GM23338 (cell line): ENCODE measurements around the gene SLIT1. TPM values are rescaled to one million over a fixed set of nuclear protein-coding genes. Genes with fewer than 3 reads are reported as not detected.

ENCODE experiments used
- ATAC-seq: fragments of 200-7000 bp; cut with Tn5 transposase; 3 replicates; pipeline ENCODE4 v1.9.1; 2020
- DNase-seq: peaks from one replicate; pipeline ENCODE4 v3.0.0-alpha.2; 2015; ENCODE audit warnings: low spot score
- H2AFZ ChIP-seq: fragments of 200-600 bp; sonication (generic); 2 replicates; pipeline ENCODE4 v1.8.0; 2016; ENCODE audit warnings: antibody characterized with exemption, mild to moderate bottlenecking, moderate library complexity
- H3F3A ChIP-seq: fragments of 200-600 bp; sonication (generic); replicated peaks from 2 replicates; pipeline ENCODE4 v1.8.0; 2017; ENCODE audit warnings: antibody characterized with exemption, mixed run types, low read depth
- H3K27ac ChIP-seq: fragments of 200-600 bp; sonication (generic); 2 replicates; pipeline ENCODE4 v1.6.1; 2016; ENCODE audit warnings: low read depth
- H3K27me3 ChIP-seq: fragments of 200-600 bp; sonication (generic); 2 replicates; pipeline ENCODE4 v1.8.0; 2016; ENCODE audit warnings: mild to moderate bottlenecking, mixed run types, moderate library complexity; ENCODE audit not compliant: insufficient read depth
- H3K36me3 ChIP-seq: fragments of 200-600 bp; sonication (generic); 2 replicates; pipeline ENCODE4 v1.8.0; 2016; ENCODE audit warnings: mild to moderate bottlenecking; ENCODE audit not compliant: insufficient read depth
- H3K4me1 ChIP-seq: fragments of 200-600 bp; sonication (generic); 2 replicates; pipeline ENCODE4 v1.8.0; 2016; ENCODE audit warnings: mild to moderate bottlenecking, moderate library complexity; ENCODE audit not compliant: insufficient read depth
- H3K4me2 ChIP-seq: fragments of 200-600 bp; sonication (generic); 2 replicates; pipeline ENCODE4 v1.7.1; 2017; ENCODE audit warnings: mixed run types
- H3K4me3 ChIP-seq: fragments of 200-600 bp; sonication (generic); 2 replicates; pipeline ENCODE4 v1.6.1; 2016; ENCODE audit warnings: mixed run types
- H3K79me2 ChIP-seq: fragments of 200-600 bp; sonication (generic); replicated peaks from 2 replicates; pipeline ENCODE4 v1.8.0; 2017; ENCODE audit warnings: mild to moderate bottlenecking; ENCODE audit not compliant: insufficient read depth
- H3K9me2 ChIP-seq: fragments of 200-600 bp; sonication (generic); 2 replicates; pipeline ENCODE4 v1.8.0; 2017; ENCODE audit not compliant: insufficient read depth
- H4K20me1 ChIP-seq: fragments of 200-600 bp; sonication (generic); replicated peaks from 2 replicates; pipeline ENCODE4 v1.8.0; 2017; ENCODE audit warnings: mild to moderate bottlenecking; ENCODE audit not compliant: insufficient read depth
- H3K27ac Mint-ChIP-seq: 2 replicates; pipeline ENCODE4 v1.8.0; 2020; ENCODE audit warnings: inconsistent platforms, mild to moderate bottlenecking, moderate library complexity, mixed read lengths
- H3K27me3 Mint-ChIP-seq: 3 replicates; pipeline ENCODE4 v1.8.0; 2022; ENCODE audit warnings: low read depth, mild to moderate bottlenecking, moderate library complexity, mixed read lengths, inconsistent platforms; ENCODE audit not compliant: insufficient read depth, poor library complexity
- H3K36me3 Mint-ChIP-seq: 3 replicates; pipeline ENCODE4 v1.8.0; 2021; ENCODE audit warnings: low read depth, mild to moderate bottlenecking, inconsistent platforms, moderate library complexity, mixed read lengths
- H3K4me1 Mint-ChIP-seq: 3 replicates; pipeline ENCODE4 v1.8.0; 2020; ENCODE audit warnings: mild to moderate bottlenecking, inconsistent platforms, mixed read lengths
- H3K4me3 Mint-ChIP-seq: 3 replicates; pipeline ENCODE4 v1.8.0; 2021; ENCODE audit warnings: moderate library complexity, mild to moderate bottlenecking, inconsistent platforms, mixed read lengths
- H3K9me3 Mint-ChIP-seq: 3 replicates; pipeline ENCODE4 v1.8.0; 2020; ENCODE audit warnings: moderate library complexity, mild to moderate bottlenecking, inconsistent platforms, mixed read lengths
- CREB1 ChIP-seq: fragments of 250-450 bp; sonication (Bioruptor Pico); IDR thresholded peaks from 2 replicates; pipeline ENCODE4 v1.5.0; 2020; ENCODE audit warnings: low read depth, mild to moderate bottlenecking, moderate library complexity
- EZH2 ChIP-seq: fragments of 200-600 bp; sonication (generic); IDR thresholded peaks from one replicate; pipeline ENCODE4 v1.8.0; 2017; ENCODE audit warnings: antibody characterized with exemption, mild to moderate bottlenecking, low read depth; ENCODE audit not compliant: unreplicated experiment
- NANOG ChIP-seq: IDR thresholded peaks from 2 replicates; pipeline ENCODE4 v1.6.1; 2016; ENCODE audit warnings: antibody characterized with exemption, borderline replicate concordance
- STAT1 ChIP-seq: IDR thresholded peaks from one replicate; pipeline ENCODE4 v1.6.1; 2016; ENCODE audit warnings: antibody characterized with exemption; ENCODE audit not compliant: unreplicated experiment
- ZNF114 ChIP-seq: fragments of 250-450 bp; sonication (Bioruptor Pico); IDR thresholded peaks from 2 replicates; pipeline ENCODE4 v1.5.0; 2020; ENCODE audit warnings: mild to moderate bottlenecking, moderate library complexity
- polyA plus RNA-seq: library from polyadenylated mRNA; unstranded; fragments of >200 nt; fragmentation: Nextera tagmentation; extraction: Ambion mirVana; gene quantifications from 2 replicates; pipeline ENCODE4 v1.2.1, GENCODE V29; 2016
- total RNA-seq: library from RNA; depleted of rRNA; stranded (reverse); fragments of >200 nt; shearing (Covaris generic); gene quantifications from 2 replicates; pipeline ENCODE4 v1.2.3, GENCODE V29; 2014
- TF ChIP-seq, protein P1 (sequence below): IDR thresholded peaks from 2 replicates; pipeline ENCODE4 v1.6.1; 2016; ENCODE audit warnings: antibody characterized with exemption
- TF ChIP-seq, protein P2 (sequence below): IDR thresholded peaks from one replicate; pipeline ENCODE4 v1.6.1; 2018; ENCODE audit warnings: antibody characterized with exemption; ENCODE audit not compliant: unreplicated experiment
- TF ChIP-seq, protein P3 (sequence below): fragments of 250-450 bp; sonication (Bioruptor Pico); IDR thresholded peaks from 2 replicates; pipeline ENCODE4 v1.5.0; 2020; ENCODE audit warnings: mild to moderate bottlenecking, moderate library complexity

SLIT1 gene
- total and polyA plus RNA-seq, 2 experiments from 2014 or later: 0.76 to 1.7 TPM

DNA sequence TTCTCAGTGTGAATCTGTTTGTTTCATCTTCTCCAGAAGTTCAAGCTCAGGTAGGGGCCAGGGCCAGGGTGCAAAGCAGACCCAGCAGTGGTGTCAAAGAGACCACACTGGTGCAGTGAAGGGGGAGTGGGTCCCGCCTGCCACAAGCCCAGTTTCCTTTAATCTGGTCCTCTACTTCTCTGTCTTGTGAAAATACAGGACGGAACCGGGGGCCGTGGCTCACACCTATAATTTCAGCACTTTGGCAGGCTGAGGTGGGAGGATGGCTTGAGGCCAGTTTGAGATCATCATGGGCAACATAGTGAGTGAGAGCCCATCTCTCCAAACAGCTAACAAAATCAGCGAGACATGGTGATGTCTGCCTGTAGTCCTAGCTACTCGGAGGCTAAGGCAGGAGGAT, 109.0 kb downstream of the SLIT1 start:
- Histone ChIP-seq H3K4me2 (no peak overlapping the region), H3K4me3 (no peak overlapping the region), H3F3A (no peaks in the 10 kb centered on the region), H3K36me3 (no peaks in the 10 kb centered on the region), H3K27ac (no peak overlapping the region), H2AFZ (no peak overlapping the region), H3K27me3 (no peaks in the 10 kb centered on the region), H4K20me1 (no peaks in the 10 kb centered on the region), H3K79me2 (no peaks in the 10 kb centered on the region), H3K9me2 (no peaks in the 10 kb centered on the region), H3K4me1 (peaks cover 21% of the 10 kb centered on the region)
- Mint-ChIP-seq H3K4me3 (no peak overlapping the region), H3K9me3 (no peaks in the 10 kb centered on the region), H3K27ac (no peak overlapping the region), H3K27me3 (peaks cover 2% of the 10 kb centered on the region), H3K4me1 (peaks cover 40% of the 10 kb centered on the region), H3K36me3 (no peaks in the 10 kb centered on the region)
- TF ChIP-seq NANOG: no peak
- TF ChIP-seq, protein P1, sequence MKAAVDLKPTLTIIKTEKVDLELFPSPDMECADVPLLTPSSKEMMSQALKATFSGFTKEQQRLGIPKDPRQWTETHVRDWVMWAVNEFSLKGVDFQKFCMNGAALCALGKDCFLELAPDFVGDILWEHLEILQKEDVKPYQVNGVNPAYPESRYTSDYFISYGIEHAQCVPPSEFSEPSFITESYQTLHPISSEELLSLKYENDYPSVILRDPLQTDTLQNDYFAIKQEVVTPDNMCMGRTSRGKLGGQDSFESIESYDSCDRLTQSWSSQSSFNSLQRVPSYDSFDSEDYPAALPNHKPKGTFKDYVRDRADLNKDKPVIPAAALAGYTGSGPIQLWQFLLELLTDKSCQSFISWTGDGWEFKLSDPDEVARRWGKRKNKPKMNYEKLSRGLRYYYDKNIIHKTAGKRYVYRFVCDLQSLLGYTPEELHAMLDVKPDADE: no peak
- TF ChIP-seq STAT1: no peak
- TF ChIP-seq, protein P2, sequence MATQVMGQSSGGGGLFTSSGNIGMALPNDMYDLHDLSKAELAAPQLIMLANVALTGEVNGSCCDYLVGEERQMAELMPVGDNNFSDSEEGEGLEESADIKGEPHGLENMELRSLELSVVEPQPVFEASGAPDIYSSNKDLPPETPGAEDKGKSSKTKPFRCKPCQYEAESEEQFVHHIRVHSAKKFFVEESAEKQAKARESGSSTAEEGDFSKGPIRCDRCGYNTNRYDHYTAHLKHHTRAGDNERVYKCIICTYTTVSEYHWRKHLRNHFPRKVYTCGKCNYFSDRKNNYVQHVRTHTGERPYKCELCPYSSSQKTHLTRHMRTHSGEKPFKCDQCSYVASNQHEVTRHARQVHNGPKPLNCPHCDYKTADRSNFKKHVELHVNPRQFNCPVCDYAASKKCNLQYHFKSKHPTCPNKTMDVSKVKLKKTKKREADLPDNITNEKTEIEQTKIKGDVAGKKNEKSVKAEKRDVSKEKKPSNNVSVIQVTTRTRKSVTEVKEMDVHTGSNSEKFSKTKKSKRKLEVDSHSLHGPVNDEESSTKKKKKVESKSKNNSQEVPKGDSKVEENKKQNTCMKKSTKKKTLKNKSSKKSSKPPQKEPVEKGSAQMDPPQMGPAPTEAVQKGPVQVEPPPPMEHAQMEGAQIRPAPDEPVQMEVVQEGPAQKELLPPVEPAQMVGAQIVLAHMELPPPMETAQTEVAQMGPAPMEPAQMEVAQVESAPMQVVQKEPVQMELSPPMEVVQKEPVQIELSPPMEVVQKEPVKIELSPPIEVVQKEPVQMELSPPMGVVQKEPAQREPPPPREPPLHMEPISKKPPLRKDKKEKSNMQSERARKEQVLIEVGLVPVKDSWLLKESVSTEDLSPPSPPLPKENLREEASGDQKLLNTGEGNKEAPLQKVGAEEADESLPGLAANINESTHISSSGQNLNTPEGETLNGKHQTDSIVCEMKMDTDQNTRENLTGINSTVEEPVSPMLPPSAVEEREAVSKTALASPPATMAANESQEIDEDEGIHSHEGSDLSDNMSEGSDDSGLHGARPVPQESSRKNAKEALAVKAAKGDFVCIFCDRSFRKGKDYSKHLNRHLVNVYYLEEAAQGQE: no peak
- DNase-seq (no peak), ATAC-seq (no peak)

DNA sequence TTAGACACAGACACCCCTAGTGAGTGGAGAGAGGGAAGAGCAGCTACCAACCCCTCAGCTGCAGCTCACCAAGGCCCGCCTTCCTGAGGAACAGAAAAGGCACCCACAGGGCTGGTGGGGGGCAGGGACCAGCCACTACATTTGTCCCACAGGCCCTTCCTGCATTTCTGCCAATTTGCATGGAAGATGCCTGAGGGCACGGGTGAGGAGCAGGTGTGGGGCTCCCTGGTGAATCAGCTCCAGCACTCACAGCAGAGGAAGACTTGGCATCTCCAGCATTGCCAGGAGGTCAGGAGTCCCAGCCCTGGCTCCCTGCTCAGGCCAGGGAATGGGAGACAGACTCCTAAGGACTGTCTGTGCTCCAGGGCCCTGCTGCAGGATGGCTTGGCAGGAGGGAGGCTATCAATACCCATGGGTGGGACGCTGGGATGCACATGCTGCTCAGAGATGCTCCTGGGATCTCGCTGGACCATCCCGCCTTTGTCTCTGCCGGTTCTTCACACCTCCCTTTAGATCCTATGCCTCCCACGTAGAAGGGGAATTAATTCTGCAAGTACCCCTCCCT, 109.7 kb downstream of the SLIT1 start:
- Histone ChIP-seq H3K4me3 (no peak overlapping the region), H2AFZ (no peak overlapping the region), H3K36me3 (no peaks in the 10 kb centered on the region), H3K9me2 (no peaks in the 10 kb centered on the region), H3K4me1 (peaks cover 21% of the 10 kb centered on the region), H3K27ac (no peak overlapping the region), H3K27me3 (no peaks in the 10 kb centered on the region), H3K4me2 (no peak overlapping the region), H3F3A (no peaks in the 10 kb centered on the region), H3K79me2 (no peaks in the 10 kb centered on the region), H4K20me1 (no peaks in the 10 kb centered on the region)
- peaks cover 5% of the 10 kb centered on the region for H3K27me3 Mint-ChIP-seq
- H3K36me3 Mint-ChIP-seq: no peaks in the 10 kb centered on the region
- ATAC-seq (no peak), DNase-seq (no peak)
- H3K4me3 Mint-ChIP-seq: no peak overlapping the region
- H3K4me1 Mint-ChIP-seq: peaks cover 39% of the 10 kb centered on the region
- TF ChIP-seq, protein P3, sequence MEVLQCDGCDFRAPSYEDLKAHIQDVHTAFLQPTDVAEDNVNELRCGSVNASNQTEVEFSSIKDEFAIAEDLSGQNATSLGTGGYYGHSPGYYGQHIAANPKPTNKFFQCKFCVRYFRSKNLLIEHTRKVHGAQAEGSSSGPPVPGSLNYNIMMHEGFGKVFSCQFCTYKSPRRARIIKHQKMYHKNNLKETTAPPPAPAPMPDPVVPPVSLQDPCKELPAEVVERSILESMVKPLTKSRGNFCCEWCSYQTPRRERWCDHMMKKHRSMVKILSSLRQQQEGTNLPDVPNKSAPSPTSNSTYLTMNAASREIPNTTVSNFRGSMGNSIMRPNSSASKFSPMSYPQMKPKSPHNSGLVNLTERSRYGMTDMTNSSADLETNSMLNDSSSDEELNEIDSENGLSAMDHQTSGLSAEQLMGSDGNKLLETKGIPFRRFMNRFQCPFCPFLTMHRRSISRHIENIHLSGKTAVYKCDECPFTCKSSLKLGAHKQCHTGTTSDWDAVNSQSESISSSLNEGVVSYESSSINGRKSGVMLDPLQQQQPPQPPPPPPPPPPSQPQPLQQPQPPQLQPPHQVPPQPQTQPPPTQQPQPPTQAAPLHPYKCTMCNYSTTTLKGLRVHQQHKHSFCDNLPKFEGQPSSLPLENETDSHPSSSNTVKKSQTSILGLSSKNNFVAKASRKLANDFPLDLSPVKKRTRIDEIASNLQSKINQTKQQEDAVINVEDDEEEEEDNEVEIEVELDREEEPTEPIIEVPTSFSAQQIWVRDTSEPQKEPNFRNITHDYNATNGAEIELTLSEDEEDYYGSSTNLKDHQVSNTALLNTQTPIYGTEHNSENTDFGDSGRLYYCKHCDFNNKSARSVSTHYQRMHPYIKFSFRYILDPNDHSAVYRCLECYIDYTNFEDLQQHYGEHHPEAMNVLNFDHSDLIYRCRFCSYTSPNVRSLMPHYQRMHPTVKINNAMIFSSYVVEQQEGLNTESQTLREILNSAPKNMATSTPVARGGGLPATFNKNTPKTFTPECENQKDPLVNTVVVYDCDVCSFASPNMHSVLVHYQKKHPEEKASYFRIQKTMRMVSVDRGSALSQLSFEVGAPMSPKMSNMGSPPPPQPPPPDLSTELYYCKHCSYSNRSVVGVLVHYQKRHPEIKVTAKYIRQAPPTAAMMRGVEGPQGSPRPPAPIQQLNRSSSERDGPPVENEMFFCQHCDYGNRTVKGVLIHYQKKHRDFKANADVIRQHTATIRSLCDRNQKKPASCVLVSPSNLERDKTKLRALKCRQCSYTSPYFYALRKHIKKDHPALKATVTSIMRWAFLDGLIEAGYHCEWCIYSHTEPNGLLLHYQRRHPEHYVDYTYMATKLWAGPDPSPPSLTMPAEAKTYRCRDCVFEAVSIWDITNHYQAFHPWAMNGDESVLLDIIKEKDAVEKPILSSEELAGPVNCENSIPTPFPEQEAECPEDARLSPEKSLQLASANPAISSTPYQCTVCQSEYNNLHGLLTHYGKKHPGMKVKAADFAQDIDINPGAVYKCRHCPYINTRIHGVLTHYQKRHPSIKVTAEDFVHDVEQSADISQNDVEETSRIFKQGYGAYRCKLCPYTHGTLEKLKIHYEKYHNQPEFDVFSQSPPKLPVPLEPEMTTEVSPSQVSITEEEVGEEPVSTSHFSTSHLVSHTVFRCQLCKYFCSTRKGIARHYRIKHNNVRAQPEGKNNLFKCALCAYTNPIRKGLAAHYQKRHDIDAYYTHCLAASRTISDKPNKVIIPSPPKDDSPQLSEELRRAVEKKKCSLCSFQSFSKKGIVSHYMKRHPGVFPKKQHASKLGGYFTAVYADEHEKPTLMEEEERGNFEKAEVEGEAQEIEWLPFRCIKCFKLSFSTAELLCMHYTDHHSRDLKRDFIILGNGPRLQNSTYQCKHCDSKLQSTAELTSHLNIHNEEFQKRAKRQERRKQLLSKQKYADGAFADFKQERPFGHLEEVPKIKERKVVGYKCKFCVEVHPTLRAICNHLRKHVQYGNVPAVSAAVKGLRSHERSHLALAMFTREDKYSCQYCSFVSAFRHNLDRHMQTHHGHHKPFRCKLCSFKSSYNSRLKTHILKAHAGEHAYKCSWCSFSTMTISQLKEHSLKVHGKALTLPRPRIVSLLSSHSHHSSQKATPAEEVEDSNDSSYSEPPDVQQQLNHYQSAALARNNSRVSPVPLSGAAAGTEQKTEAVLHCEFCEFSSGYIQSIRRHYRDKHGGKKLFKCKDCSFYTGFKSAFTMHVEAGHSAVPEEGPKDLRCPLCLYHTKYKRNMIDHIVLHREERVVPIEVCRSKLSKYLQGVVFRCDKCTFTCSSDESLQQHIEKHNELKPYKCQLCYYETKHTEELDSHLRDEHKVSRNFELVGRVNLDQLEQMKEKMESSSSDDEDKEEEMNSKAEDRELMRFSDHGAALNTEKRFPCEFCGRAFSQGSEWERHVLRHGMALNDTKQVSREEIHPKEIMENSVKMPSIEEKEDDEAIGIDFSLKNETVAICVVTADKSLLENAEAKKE (CRISPR knock-in tag): no peak
- TF ChIP-seq EZH2 (no peak), CREB1 (CRISPR knock-in tag) (no peak), ZNF114 (CRISPR knock-in tag) (no peak)
- no peaks in the 10 kb centered on the region for H3K9me3 Mint-ChIP-seq
- H3K27ac Mint-ChIP-seq: no peak overlapping the region
